HG03108 (cell line): ENCODE data around the gene TACR2.

Experiments
- ATAC-seq: cut with Tn5 transposase; IDR thresholded peaks from one replicate; pipeline ENCODE4 v1.9.1; 2021; ENCODE audit warnings: moderate library complexity; ENCODE audit not compliant: unreplicated experiment

Gene TACR2

GRCh38 chr10:69376662-69377061, 40.1 kb downstream of the TACR2 start:
- ATAC-seq: no peak

DNA sequence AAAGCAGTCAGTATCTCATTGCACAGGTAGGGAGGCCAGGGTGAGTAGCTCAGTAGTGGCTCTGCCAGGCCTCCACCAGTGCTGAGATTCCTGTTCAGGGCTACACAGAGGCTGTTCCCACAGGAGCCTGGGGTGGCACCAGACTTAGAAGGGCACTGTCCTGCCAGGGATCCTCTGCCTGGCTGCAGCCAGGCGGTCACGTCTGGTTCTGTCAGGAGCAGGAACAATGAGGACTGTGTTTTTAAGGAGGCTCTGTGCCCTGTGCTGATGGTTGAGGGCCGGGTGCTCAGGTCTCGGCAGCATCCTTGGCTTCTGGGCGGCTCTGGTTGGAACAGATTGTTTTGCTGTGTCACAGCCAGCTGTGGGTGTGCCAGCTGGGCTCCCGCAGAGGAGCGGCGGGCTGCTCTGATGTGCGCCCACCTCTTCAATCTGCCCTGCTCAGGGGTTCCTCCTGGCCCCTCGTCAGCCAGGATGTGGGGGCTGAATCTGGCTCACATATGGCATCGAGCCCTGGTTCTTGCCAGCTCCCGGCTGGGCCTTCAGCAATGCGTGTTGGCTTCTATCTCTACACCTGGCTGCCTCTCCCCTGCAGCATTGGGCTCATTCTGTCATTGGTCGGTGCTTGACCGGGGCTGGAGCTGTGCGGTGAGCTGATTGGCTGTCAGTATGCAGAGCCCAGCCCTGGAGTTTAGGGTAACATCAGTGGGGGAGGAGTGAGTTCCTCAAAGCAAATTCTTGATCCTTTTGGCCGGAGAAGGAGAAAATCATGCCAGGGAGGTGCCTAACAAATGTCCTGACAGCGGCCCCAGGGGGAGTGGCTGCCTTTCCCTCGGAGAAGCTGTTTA, 41.2 kb downstream of the TACR2 start:
- ATAC-seq: no peak

GRCh38 chr10:69374931-69375306, 41.8 kb downstream of the TACR2 start:
- ATAC-seq: no peak

DNA sequence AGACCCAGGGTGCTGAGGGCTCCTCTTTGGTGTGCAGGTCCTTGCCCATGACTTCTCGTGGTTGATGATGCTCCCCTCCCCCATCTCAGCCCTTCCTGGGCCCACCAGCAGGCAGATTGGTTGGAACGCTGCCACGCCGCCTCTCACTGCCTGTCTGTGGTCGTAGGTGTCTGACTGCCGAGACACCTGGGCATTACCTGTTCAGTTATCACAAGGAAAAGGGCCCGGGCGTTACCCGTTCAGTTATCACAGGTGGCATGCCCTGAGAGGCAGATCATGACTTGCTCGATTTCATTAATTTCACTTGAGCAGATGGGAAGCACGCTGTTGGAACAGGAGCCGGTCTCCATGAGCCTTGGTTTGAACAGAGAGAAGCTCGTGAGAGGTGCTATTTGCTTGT, 42.5 kb downstream of the TACR2 start:
- no peak for ATAC-seq

DNA sequence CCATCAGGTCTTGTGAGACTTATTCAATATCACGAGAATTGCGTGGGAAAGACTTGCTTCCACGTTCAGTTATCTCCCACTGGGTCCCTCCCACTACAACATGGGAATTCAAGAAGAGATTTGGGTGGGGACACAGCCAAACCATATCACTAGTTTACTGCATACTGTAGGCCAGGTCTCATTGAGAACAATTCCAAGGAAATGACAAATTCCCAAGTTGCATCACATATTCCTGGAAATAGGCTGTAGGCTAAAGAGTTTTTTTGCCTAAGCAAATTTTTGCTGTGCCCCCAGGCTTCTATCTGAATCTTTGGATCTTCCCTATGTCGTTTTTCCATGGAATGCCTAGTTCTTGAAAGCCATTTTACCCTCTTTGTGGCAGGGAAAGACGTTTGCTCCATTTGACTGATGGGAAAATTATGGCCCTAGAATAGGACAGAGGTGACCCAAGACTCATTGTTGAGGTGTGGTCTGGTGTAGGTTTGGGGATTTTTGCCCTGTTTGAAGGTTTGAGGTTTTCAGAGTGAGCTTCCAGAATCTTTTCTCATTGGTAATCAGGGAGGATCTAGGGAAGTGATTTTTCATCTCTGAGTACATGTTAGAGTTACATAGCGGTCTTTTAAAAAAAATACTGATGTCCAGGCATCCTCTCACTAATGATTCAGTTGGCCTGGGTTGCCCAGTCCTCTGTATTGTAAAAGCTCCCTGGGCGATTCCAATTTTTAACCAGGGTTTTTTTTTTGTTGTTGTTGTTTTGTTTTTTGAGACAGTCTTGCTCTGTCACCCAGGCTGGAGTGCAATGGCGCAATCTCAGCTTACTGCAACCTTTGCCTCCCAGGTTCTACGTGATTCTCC, 44.4 kb downstream of the TACR2 start:
- ATAC-seq: no peak

- no peak for ATAC-seq
Observed at GRCh38 chr10:69367469-69367868, 49.2 kb downstream of the TACR2 start.

DNA sequence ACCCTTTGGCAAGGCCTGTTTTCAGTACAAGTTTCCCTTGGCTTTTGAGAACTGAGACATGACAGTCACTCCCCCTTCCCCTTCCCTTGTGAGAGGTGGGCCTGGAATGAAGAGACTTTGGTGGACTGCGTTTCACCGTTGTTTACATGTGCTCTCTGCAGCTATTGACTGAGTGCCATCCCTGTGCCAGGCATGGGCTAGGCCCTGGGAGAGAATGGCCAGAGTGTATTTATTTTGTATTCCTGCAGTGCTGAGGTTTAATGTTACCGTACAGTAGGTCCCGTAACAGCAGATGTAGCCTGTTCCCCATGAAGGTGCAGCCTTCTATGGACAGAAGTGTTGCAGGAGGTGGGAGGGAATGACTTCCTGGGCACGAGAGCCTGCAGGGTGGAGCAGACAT, 50.0 kb downstream of the TACR2 start:
- no peak for ATAC-seq

DNA sequence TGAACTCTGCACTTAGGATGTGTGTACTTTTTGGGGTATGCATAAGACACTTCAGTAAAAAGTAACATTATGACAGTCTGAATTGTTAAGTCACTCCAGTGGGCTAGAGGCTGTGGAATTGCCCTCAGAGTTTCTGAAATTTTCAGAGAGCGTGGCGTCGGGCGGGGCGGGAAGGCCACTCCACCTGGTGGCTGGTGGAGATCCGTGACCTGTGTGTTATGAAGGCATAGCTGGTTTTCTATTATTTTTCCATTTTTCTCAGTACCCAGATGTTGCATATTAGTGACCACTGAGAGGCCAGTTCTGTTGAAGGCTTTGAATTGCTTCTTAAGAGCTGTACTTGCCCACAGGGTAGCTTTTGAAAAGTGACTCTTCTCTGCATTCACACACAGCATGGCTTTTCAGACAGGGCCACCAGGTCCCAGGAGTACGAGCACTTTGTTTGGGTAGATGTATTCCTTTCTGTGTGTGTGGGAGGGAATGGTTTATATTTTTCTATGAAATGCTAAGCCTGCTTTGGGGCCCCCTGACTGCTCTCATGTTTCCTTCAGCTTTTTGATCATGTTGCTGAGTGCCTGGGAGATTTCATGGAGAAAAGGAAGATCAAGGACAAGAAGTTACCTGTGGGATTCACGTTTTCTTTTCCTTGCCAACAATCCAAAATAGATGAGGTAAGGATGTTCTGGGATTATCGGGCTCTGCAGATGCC, 52.3 kb downstream of the TACR2 start:
- ATAC-seq: no peak

DNA sequence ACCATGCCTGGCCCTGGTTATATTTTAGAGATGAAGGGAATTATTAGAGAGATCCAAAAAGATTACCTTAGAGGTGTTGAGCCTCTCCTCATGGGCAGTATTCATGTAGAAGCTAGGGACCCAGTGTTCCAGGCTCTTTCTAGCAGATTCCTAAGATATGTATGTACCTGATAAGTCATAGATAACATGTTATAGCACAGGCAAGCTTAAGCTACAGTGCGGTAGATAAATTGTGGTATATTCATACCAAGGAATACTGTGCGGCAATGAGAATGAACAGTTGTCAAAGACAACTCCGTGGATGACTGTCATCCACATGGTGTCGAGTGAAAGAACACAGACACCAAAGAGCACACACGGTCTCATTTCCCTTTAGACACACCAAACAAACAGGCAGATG, 53.1 kb downstream of the TACR2 start:
- no peak for ATAC-seq

DNA sequence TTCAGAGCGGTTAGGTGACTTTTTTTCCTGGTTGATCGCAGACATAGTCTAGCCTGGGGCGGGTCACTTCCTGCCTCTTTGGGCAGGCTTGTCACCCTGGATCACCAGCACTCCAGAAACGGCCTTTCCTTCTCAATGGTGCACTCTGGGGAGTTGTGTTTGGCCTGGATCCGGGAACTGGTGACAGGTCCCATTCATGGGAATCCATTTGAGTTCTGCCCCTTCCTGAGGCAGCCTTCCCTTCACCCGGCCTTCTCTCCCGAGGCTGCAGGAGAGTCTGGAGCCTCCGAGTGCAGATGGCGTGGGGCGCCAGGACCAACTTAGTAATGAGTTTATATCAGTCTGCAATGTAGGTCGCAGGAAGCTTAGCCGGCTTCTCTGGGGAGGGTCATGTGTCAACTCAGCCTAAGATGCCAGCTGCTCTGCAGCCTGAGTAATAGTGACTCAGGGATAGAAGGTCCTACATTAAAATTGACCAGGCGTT, 54.2 kb downstream of the TACR2 start:
- no peak for ATAC-seq

DNA sequence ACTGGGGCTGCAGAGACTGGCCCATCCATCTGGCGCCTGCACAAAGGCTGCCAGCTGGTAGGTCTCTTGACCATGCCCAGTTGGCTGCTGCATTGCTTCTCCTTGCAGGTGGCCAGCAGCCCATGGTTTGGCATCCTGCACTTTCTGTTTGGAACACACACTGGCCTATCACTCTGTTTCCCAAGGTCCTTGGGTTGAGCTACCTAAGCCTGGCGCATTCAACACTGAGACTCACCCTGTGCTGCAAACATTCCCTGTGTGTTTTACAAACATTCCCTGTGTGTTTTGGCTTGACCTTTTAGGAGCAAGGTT, 55.5 kb downstream of the TACR2 start:
- ATAC-seq: no peak

DNA sequence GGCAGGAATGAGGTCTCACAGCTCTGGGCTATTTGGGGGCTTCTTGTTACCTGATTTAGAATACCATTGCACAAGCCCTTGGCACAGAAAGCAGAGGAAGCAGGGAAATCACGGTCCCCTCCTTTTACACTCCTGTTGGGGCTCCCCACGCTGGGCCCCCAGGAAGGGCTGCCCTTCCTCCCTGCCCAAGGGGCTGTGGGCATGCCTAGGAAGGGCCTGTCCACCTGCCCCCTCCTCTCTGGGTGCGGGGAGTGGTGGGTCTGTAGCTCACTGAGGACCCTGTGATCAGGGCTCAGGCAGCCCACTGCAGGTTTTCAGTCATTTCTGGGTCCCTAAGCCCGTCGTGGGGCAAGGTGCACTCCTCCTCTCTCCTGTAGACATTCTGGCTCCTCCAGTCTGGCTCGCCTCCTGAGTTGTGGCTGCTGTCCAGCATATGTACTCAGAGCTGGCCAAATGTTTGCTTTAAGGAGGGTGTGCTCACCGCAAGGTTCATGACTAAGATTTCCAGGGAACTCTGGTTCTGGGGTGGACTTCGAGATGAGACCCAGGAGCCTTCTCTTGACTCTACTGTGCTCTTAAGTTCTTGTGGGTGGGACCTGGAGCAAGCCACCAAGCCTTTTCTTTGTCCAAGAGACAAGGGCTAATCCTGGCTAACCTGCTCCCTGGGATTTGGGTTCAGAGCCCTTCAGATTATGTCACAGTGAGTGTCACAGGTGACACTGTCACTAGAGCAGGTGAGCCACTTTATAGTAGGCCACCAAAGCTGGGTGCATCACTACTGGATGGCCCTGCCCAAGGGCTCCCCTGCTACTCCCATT, 56.0 kb downstream of the TACR2 start:
- no peak for ATAC-seq

GRCh38 chr10:69359594-69359993, 57.1 kb downstream of the TACR2 start:
- ATAC-seq: no peak

- no peak for ATAC-seq
Observed at GRCh38 chr10:69359148-69359547, 57.6 kb downstream of the TACR2 start.

DNA sequence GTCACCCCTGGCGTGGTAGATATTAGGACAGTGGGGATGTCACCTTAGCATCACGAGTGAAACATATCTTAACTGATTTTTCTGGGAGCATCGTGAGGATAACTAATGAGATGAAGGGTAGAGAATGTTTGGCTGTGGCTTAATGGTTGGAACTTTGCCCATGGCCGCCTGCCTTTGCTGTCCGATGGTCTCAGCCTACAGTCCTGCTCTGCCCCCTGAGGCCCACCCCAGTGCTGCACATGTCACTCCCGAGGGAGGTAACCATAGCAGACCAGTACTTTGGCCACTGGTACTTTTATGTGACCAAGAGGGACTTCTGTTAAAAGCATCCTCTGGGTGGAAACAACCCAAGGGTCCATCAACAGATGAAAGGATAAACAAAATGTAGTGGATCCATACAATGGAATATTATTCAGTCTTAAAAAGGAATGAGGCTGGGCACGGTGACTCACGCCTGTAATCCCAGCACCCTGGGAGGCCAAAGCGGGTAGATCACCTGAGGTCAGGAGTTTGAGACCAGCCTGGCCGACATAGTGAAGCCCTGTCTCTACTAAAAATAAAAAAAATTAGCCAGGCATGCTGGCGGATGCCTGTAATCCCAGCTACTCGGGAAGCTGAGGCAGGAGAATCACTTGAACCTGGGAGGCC, 58.4 kb downstream of the TACR2 start:
- ATAC-seq: no peak

- ATAC-seq: no peak
Observed at GRCh38 chr10:69356187-69356586, 60.5 kb downstream of the TACR2 start.

DNA sequence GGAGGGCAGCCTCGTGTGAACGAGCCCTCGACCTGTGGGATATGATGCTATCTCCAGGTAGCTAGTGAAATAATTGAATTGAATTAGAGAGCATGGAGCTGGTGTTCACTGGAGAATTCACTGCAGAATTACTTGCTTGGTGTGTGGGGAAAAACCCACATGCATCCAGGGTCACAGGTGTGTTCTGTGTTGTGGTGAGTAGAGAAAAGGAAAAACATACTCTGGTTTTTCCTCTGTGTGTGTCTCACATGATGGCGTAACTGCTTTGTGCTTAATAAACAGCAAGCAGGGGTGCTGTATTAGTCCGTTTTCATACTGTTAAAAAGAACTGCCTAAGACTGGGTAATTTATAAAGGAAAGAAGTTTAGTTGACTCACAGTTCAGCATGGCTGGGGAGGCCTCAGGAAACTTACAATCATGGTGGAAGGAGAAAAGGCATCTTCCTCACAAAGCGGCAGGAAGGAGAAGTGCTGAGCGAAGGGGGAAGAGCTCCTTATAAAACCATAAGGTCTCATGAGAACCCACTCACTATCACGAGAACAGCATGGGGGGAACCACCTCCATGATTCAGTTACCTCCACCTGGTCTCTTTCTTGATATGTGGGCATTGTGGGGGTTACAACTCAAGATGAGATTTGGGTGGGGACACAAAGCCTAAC, 62.6 kb downstream of the TACR2 start:
- ATAC-seq: no peak
